Osteocyte (in vitro differentiated cells): ENCODE data around the gene GLB1L2. TPM values are rescaled to one million over a fixed set of nuclear protein-coding genes. Genes with fewer than 3 reads are reported as not detected.

Source experiments
- DNase-seq: peaks from one replicate; pipeline ENCODE4 v3.0.0; 2021; ENCODE audit warnings: mixed read lengths; ENCODE audit not compliant: unreplicated experiment; ENCODE audit errors: extremely low spot score
- H3K27ac Mint-ChIP-seq: one replicate; pipeline ENCODE4 v1.8.0; 2021; ENCODE audit warnings: mild to moderate bottlenecking, mixed read lengths; ENCODE audit not compliant: unreplicated experiment
- H3K27me3 Mint-ChIP-seq: one replicate; pipeline ENCODE4 v1.8.0; 2021; ENCODE audit warnings: mixed read lengths; ENCODE audit not compliant: unreplicated experiment
- H3K36me3 Mint-ChIP-seq: one replicate; pipeline ENCODE4 v1.8.0; 2021; ENCODE audit warnings: mixed read lengths; ENCODE audit not compliant: unreplicated experiment
- H3K4me1 Mint-ChIP-seq: one replicate; pipeline ENCODE4 v1.8.0; 2021; ENCODE audit warnings: mixed read lengths; ENCODE audit not compliant: unreplicated experiment
- H3K4me3 Mint-ChIP-seq: one replicate; pipeline ENCODE4 v1.8.0; 2021; ENCODE audit warnings: mild to moderate bottlenecking, moderate library complexity, mixed read lengths; ENCODE audit not compliant: unreplicated experiment
- H3K9me3 Mint-ChIP-seq: one replicate; pipeline ENCODE4 v1.8.0; 2021; ENCODE audit warnings: mixed read lengths; ENCODE audit not compliant: unreplicated experiment
- CTCF ChIP-seq: fragments of 200-600 bp; sonication (generic); IDR thresholded peaks from 2 replicates; pipeline ENCODE4 v1.5.0; 2021; ENCODE audit warnings: antibody characterized with exemption, mild to moderate bottlenecking, moderate library complexity
- total RNA-seq: library from RNA; stranded (reverse); gene quantifications from 2 replicates; pipeline ENCODE4 v1.2.1, GENCODE V29; 2021

Gene GLB1L2
- total RNA-seq, 1 donor from 2014 or later: not detected

GRCh38 chr11:134399996-134400395 is 68.2 kb downstream of the GLB1L2 start:
- DNase-seq: no peak
- no peaks in the 10 kb centered on the region for H3K36me3 Mint-ChIP-seq
- no peaks in the 10 kb centered on the region for H3K4me1 Mint-ChIP-seq
- no peaks in the 10 kb centered on the region for H3K27me3 Mint-ChIP-seq
- H3K9me3 Mint-ChIP-seq: peaks cover 11% of the 10 kb centered on the region
- no peak overlapping the region for H3K27ac Mint-ChIP-seq
- no peak for TF ChIP-seq CTCF
- H3K4me3 Mint-ChIP-seq: no peak overlapping the region

GRCh38 chr11:134401825-134402809 is 70.3 kb downstream of the GLB1L2 start:
- H3K27me3 Mint-ChIP-seq: peaks cover 2% of the 10 kb centered on the region
- no peaks in the 10 kb centered on the region for H3K4me1 Mint-ChIP-seq
- H3K4me3 Mint-ChIP-seq: no peak overlapping the region
- peaks cover 11% of the 10 kb centered on the region for H3K9me3 Mint-ChIP-seq
- TF ChIP-seq CTCF: no peak
- H3K27ac Mint-ChIP-seq: no peak overlapping the region
- no peaks in the 10 kb centered on the region for H3K36me3 Mint-ChIP-seq
- no peak for DNase-seq

DNA sequence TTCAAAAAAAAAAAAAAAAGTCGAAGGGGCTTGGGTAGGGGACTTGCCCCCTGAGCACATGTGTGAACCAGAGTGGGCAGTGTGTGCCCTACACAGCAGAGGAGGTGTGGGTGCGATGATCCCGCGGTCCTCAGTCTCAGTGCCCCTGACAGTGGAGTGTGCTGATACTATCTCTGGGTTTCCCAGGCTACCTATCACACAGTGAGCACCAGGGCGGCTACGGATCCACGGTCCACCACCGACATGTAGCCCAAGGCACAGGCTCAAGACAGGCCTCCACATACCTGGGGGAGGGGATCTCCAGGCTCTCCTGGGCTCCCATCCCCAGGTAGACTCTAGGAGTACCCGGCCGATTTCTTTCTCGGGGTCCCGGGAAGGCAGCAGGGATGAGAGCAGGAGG is 71.1 kb downstream of the GLB1L2 start:
- H3K4me3 Mint-ChIP-seq: no peak overlapping the region
- H3K4me1 Mint-ChIP-seq: no peaks in the 10 kb centered on the region
- H3K27ac Mint-ChIP-seq: no peak overlapping the region
- no peak for DNase-seq
- H3K9me3 Mint-ChIP-seq: peaks cover 11% of the 10 kb centered on the region
- no peak for TF ChIP-seq CTCF
- peaks cover 2% of the 10 kb centered on the region for H3K27me3 Mint-ChIP-seq
- no peaks in the 10 kb centered on the region for H3K36me3 Mint-ChIP-seq

DNA sequence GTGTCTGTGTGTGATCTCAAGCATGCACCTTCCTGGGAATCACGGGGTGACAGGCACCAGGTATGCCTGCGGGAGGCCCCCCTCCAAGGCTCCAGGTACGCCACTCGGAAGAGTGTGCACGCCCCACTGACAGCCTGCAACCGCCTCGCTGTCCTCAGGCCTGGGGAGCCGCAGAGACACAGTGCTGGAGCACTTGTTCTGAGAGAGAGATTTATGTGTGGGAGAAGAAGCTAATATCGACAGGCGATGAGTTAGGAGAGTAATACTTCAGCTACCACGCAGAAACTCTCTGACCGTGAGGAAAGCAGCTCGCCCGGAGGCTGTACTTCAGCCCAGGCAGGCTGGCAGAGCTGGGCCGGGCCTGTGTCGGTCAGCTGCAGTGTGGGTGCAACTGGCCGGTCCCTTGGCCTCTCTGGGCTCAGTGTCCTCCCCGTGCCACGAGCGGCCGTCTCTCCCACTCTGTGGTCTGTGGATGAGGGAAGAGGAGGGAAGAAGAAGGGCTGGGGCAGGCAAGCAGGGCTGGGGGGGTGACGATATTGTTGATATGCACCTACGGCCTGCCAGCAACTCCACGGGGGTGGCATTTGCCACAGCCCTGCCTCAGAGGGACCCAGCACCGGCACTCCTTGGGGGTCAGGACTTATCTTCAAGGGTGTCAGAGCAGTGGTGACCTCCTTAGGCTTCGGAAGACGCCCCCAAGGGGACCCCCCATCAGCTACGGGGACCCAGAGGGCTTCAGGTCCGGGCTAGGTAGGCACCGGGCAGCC is 73.0 kb downstream of the GLB1L2 start:
- Mint-ChIP-seq H3K9me3 (peaks cover 11% of the 10 kb centered on the region), H3K4me1 (no peaks in the 10 kb centered on the region), H3K36me3 (no peaks in the 10 kb centered on the region), H3K27ac (no peak overlapping the region), H3K4me3 (no peak overlapping the region), H3K27me3 (peaks cover 3% of the 10 kb centered on the region)
- TF ChIP-seq CTCF: no peak
- DNase-seq: no peak

DNA sequence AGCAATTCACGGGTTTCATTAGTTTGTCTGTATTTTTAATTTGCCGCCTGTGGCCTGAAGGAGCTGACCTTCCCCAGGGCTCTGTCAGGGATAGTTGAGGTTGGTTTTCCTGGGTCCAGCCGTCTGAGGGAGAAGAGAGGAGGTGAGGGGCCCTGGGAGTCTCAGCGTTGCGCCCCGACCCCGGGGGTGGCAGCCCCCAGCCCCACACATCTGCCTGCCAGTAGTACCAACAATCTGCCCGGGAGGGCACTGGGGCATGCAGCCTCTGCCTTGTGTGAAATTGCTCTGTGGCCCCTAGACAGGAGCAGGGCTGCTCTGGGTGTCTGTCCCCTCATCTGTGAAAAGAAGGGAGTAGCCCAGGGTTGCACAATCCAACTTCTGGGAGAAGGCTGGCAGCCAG is 73.6 kb downstream of the GLB1L2 start:
- H3K9me3 Mint-ChIP-seq: peaks cover 7% of the 10 kb centered on the region
- H3K27ac Mint-ChIP-seq: no peak overlapping the region
- no peak for TF ChIP-seq CTCF
- no peaks in the 10 kb centered on the region for H3K36me3 Mint-ChIP-seq
- no peak overlapping the region for H3K4me3 Mint-ChIP-seq
- DNase-seq: no peak
- peaks cover 10% of the 10 kb centered on the region for H3K27me3 Mint-ChIP-seq
- no peaks in the 10 kb centered on the region for H3K4me1 Mint-ChIP-seq
